ENCODE measurements around the gene RIOK2.
"Not testable (repeated sequence)": the region's sequence is repeated elsewhere in the genome, so short reads cannot be mapped to it uniquely, and the experiment has no call there.

RIOK2 gene

GRCh38 chr5:97189523-97189922 lies 6.5 kb upstream of the RIOK2 start:
- H3K9me3 ChIP-seq (ENCODE audit: control insufficient read depth, insufficient read depth, low read length); H3K9ac ChIP-seq (ENCODE audit: low read depth, low read length); H3K36me3 ChIP-seq (ENCODE audit: insufficient read depth, low read length); H3K4me1 ChIP-seq (ENCODE audit: insufficient read depth, low read length): not testable (repeated sequence)

GRCh38 chr5:97183930-97184213 lies 825 bp upstream of the RIOK2 start:
- peak overlapping the region; percentile 87; the same call in 1 of the 2 replicates for H3K9ac ChIP-seq (ENCODE audit: low read depth, low read length)
- no peaks in the 10 kb centered on the region for H3K9me3 ChIP-seq (ENCODE audit: control insufficient read depth, insufficient read depth, low read length)

GRCh38 chr5:97182571-97183099 lies 412 bp downstream of the RIOK2 start:
- Histone ChIP-seq H3K9me3 (ENCODE audit: control insufficient read depth, insufficient read depth, low read length) (no peaks in the 10 kb centered on the region), H3K36me3 (ENCODE audit: insufficient read depth, low read length) (peaks cover 2% of the 10 kb centered on the region), H3K9ac (ENCODE audit: low read depth, low read length) (peak overlapping the region; percentile 87), H3K4me1 (ENCODE audit: insufficient read depth, low read length) (no peaks in the 10 kb centered on the region)

More at GRCh38 chr5:97183930-97184213, 825 bp upstream of the RIOK2 start:
- no peaks in the 10 kb centered on the region for H3K36me3 ChIP-seq (ENCODE audit: insufficient read depth, low read length)
- H3K4me1 ChIP-seq (ENCODE audit: insufficient read depth, low read length), result no peaks in the 10 kb centered on the region

- H3K4me1 ChIP-seq (ENCODE audit: insufficient read depth, low read length), result no peaks in the 10 kb centered on the region
- peaks cover 4% of the 10 kb centered on the region for H3K36me3 ChIP-seq (ENCODE audit: insufficient read depth, low read length)
- H3K9ac ChIP-seq (ENCODE audit: low read depth, low read length), result peak overlapping the region; percentile 87; the same call in 1 of the 2 replicates
- H3K9me3 ChIP-seq (ENCODE audit: control insufficient read depth, insufficient read depth, low read length), result no peaks in the 10 kb centered on the region
These were observed 1.0 kb downstream of the RIOK2 start for GRCh38 chr5:97181856-97182545.

- not testable (repeated sequence) for H3K4me1 ChIP-seq (ENCODE audit: insufficient read depth, low read length); H3K9me3 ChIP-seq (ENCODE audit: control insufficient read depth, insufficient read depth, low read length); H3K36me3 ChIP-seq (ENCODE audit: insufficient read depth, low read length); H3K9ac ChIP-seq (ENCODE audit: low read depth, low read length)
These were observed 3.6 kb downstream of the RIOK2 start for GRCh38 chr5:97179457-97179856.

- Histone ChIP-seq H3K9me3 (ENCODE audit: control insufficient read depth, insufficient read depth, low read length) (no peaks in the 10 kb centered on the region), H3K9ac (ENCODE audit: low read depth, low read length) (no peak overlapping the region), H3K36me3 (ENCODE audit: insufficient read depth, low read length) (peaks cover 16% of the 10 kb centered on the region), H3K4me1 (ENCODE audit: insufficient read depth, low read length) (no peaks in the 10 kb centered on the region)
These were observed 10.8 kb downstream of the RIOK2 start for GRCh38 chr5:97172227-97172626.

- H3K9ac ChIP-seq (ENCODE audit: low read depth, low read length), result no peak overlapping the region
- H3K4me1 ChIP-seq (ENCODE audit: insufficient read depth, low read length), result no peaks in the 10 kb centered on the region
- H3K9me3 ChIP-seq (ENCODE audit: control insufficient read depth, insufficient read depth, low read length), result no peaks in the 10 kb centered on the region
- H3K36me3 ChIP-seq (ENCODE audit: insufficient read depth, low read length), result peaks cover 13% of the 10 kb centered on the region; the same call in 1 of the 2 replicates
These were observed 11.3 kb downstream of the RIOK2 start for GRCh38 chr5:97171703-97172102.

GRCh38 chr5:97167435-97167834 lies 15.6 kb downstream of the RIOK2 start:
- no peaks in the 10 kb centered on the region for H3K4me1 ChIP-seq (ENCODE audit: insufficient read depth, low read length)
- H3K9me3 ChIP-seq (ENCODE audit: control insufficient read depth, insufficient read depth, low read length), result no peaks in the 10 kb centered on the region
- H3K9ac ChIP-seq (ENCODE audit: low read depth, low read length), result no peak overlapping the region
- peaks cover 10% of the 10 kb centered on the region; the same call in 1 of the 2 replicates for H3K36me3 ChIP-seq (ENCODE audit: insufficient read depth, low read length)

GRCh38 chr5:97165726-97166125 lies 17.3 kb downstream of the RIOK2 start:
- no peaks in the 10 kb centered on the region for H3K4me1 ChIP-seq (ENCODE audit: insufficient read depth, low read length)
- H3K36me3 ChIP-seq (ENCODE audit: insufficient read depth, low read length), result peaks cover 8% of the 10 kb centered on the region; the same call in 1 of the 2 replicates
- no peaks in the 10 kb centered on the region for H3K9me3 ChIP-seq (ENCODE audit: control insufficient read depth, insufficient read depth, low read length)
- no peak overlapping the region for H3K9ac ChIP-seq (ENCODE audit: low read depth, low read length)

- Histone ChIP-seq H3K36me3 (ENCODE audit: insufficient read depth, low read length) (peaks cover 13% of the 10 kb centered on the region; the same call in 1 of the 2 replicates), H3K9ac (ENCODE audit: low read depth, low read length) (no peak overlapping the region), H3K9me3 (ENCODE audit: control insufficient read depth, insufficient read depth, low read length) (no peaks in the 10 kb centered on the region), H3K4me1 (ENCODE audit: insufficient read depth, low read length) (no peaks in the 10 kb centered on the region)
These were observed 18.2 kb downstream of the RIOK2 start for GRCh38 chr5:97164846-97165245.

GRCh38 chr5:97163790-97164285 lies 19.2 kb downstream of the RIOK2 start:
- no peaks in the 10 kb centered on the region for H3K9me3 ChIP-seq (ENCODE audit: control insufficient read depth, insufficient read depth, low read length)
- no peaks in the 10 kb centered on the region for H3K4me1 ChIP-seq (ENCODE audit: insufficient read depth, low read length)
- no peak overlapping the region for H3K9ac ChIP-seq (ENCODE audit: low read depth, low read length)
- H3K36me3 ChIP-seq (ENCODE audit: insufficient read depth, low read length), result peaks cover 16% of the 10 kb centered on the region; the same call in 1 of the 2 replicates

GRCh38 chr5:97163360-97163764 lies 19.7 kb downstream of the RIOK2 start:
- Histone ChIP-seq H3K9me3 (ENCODE audit: control insufficient read depth, insufficient read depth, low read length) (no peaks in the 10 kb centered on the region), H3K4me1 (ENCODE audit: insufficient read depth, low read length) (no peaks in the 10 kb centered on the region), H3K9ac (ENCODE audit: low read depth, low read length) (no peak overlapping the region), H3K36me3 (ENCODE audit: insufficient read depth, low read length) (peaks cover 16% of the 10 kb centered on the region; the same call in 1 of the 2 replicates)

- Histone ChIP-seq H3K9ac (ENCODE audit: low read depth, low read length) (no peak overlapping the region), H3K4me1 (ENCODE audit: insufficient read depth, low read length) (no peaks in the 10 kb centered on the region), H3K9me3 (ENCODE audit: control insufficient read depth, insufficient read depth, low read length) (0 out of 2 replicates have a peak, but pooled peaks cover 2% of the 10 kb centered on the region), H3K36me3 (ENCODE audit: insufficient read depth, low read length) (peaks cover 10% of the 10 kb centered on the region; the same call in 1 of the 2 replicates)
These were observed 21.0 kb downstream of the RIOK2 start for GRCh38 chr5:97162045-97162444.

- Histone ChIP-seq H3K9me3 (ENCODE audit: control insufficient read depth, insufficient read depth, low read length) (0 out of 2 replicates have a peak, but pooled peaks cover 2% of the 10 kb centered on the region), H3K36me3 (ENCODE audit: insufficient read depth, low read length) (peaks cover 10% of the 10 kb centered on the region; the same call in 1 of the 2 replicates), H3K4me1 (ENCODE audit: insufficient read depth, low read length) (no peaks in the 10 kb centered on the region), H3K9ac (ENCODE audit: low read depth, low read length) (no peak overlapping the region)
These were observed 25.4 kb downstream of the RIOK2 start for GRCh38 chr5:97157689-97158088.

GRCh38 chr5:97151370-97151769 lies 31.7 kb downstream of the RIOK2 start:
- Histone ChIP-seq H3K4me1 (ENCODE audit: insufficient read depth, low read length) (no peaks in the 10 kb centered on the region), H3K36me3 (ENCODE audit: insufficient read depth, low read length) (no peaks in the 10 kb centered on the region), H3K9me3 (ENCODE audit: control insufficient read depth, insufficient read depth, low read length) (no peaks in the 10 kb centered on the region), H3K9ac (ENCODE audit: low read depth, low read length) (no peak overlapping the region)
